ENCODE data around the gene ATF7IP2. TPM values are rescaled to one million over a fixed set of nuclear protein-coding genes. Genes with fewer than 3 reads are reported as not detected.

Gene ATF7IP2
- total and polyA plus RNA-seq, 9 donors: 3.1 to 10.9 (median 5.3) TPM

DNA sequence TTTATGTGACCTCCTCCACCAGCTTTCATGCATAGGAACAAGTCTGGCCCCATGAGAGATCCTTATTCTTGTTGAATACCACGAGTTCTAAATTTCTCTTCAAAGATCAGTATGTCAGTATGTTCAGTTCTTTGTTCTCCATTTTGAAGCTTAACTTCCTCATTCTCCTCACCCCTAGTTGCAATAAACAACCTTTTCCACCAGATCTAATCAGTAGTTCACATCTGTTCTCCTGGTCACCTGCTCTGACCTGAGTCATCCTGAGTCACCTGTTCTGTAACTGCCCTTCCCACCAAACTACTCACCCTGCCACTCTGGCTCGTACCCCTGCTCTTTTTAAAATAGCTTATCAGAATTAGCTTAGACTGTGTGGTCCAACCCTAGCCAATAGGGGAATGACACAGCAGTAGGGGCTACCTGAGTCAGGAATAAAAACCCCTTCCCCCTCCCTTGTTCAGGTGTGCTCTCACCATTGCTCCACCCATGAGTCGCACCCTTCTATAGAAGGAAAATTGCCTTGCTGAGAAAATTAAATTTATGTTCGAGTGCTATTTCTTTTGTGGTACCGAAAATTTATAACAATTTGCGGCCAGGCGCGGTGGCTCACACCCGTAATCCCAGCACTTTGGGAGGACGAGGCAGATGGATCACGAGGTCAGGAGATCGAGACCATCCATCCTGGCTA lies 100.0 kb downstream of the ATF7IP2 start:
- Histone ChIP-seq H3K36me3 (ENCODE audit: control insufficient read depth, insufficient read depth, low read length) (peaks cover 10% of the 10 kb centered on the region), H3K27me3 (ENCODE audit: control insufficient read depth, insufficient read depth, low read length) (no peaks in the 10 kb centered on the region), H3K4me3 (ENCODE audit: low read length) (no peak overlapping the region), H3K4me1 (ENCODE audit: control insufficient read depth, insufficient read depth, low read length) (no peaks in the 10 kb centered on the region), H3K9me3 (replicated peaks; ENCODE audit: control insufficient read depth, low read depth, low read length) (no peaks in the 10 kb centered on the region), H3K27ac (ENCODE audit: low read length) (no peak overlapping the region)
- WGBS (ENCODE audit: insufficient coverage): 88% methylated on average over 4 of the region's 12 CpGs
- no peak for DNase-seq

DNA sequence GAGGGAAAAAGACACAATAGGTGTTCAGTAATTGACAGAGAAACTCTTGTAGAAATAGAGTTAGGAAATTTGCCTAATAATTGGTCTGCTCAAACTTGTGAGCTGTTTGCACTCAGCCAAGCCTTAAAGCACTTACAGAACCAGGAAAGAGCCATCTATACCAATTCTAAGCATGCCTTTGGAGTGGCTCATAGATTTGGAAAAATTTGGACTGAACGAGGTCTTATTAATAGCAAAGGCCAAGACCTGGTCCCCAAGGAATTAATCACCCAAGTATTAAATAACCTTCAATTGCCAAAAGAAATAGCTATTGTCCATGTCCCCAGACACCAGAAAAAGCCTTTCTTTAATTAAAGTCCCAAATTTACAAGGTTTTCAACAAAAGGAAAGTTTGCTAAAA lies 104.3 kb downstream of the ATF7IP2 start:
- H3K4me3 ChIP-seq (ENCODE audit: low read length): no peak overlapping the region
- H3K27me3 ChIP-seq (ENCODE audit: control insufficient read depth, insufficient read depth, low read length): no peaks in the 10 kb centered on the region
- peaks cover 3% of the 10 kb centered on the region for H3K9me3 ChIP-seq (replicated peaks; ENCODE audit: control insufficient read depth, low read depth, low read length)
- no peaks in the 10 kb centered on the region for H3K4me1 ChIP-seq (ENCODE audit: control insufficient read depth, insufficient read depth, low read length)
- WGBS (ENCODE audit: insufficient coverage): no CpG with 5 or more reads among the region's 1 CpG
- H3K36me3 ChIP-seq (ENCODE audit: control insufficient read depth, insufficient read depth, low read length): peaks cover 4% of the 10 kb centered on the region
- DNase-seq: no peak
- no peak overlapping the region for H3K27ac ChIP-seq (ENCODE audit: low read length)

DNA sequence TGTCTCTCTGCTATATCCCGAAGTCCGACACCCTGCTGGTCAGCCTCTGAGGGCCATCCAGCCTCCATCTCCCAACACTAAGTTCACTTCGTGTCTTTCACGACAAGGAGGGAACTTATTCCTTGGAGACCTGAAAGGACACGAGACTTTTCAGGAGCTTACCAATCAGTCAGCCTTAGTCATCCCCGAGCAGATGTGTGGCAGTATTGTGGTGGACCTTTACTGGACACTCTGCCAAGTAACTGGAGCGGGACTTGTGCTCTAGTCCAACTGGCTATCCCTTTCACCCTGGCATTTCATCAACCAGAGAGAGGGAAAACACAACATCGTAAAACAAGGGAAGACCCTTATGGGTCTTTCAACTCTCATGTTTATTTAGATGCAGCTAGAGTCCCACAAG lies 107.4 kb downstream of the ATF7IP2 start:
- Histone ChIP-seq H3K4me1 (ENCODE audit: control insufficient read depth, insufficient read depth, low read length) (no peaks in the 10 kb centered on the region), H3K27ac (ENCODE audit: low read length) (no peak overlapping the region), H3K9me3 (replicated peaks; ENCODE audit: control insufficient read depth, low read depth, low read length) (peaks cover 3% of the 10 kb centered on the region), H3K27me3 (ENCODE audit: control insufficient read depth, insufficient read depth, low read length) (no peaks in the 10 kb centered on the region), H3K36me3 (ENCODE audit: control insufficient read depth, insufficient read depth, low read length) (peaks cover 5% of the 10 kb centered on the region), H3K4me3 (ENCODE audit: low read length) (no peak overlapping the region)
- DNase-seq: no peak
- 94% methylated on average over 5 of the region's 8 CpGs for WGBS (ENCODE audit: insufficient coverage)

DNA sequence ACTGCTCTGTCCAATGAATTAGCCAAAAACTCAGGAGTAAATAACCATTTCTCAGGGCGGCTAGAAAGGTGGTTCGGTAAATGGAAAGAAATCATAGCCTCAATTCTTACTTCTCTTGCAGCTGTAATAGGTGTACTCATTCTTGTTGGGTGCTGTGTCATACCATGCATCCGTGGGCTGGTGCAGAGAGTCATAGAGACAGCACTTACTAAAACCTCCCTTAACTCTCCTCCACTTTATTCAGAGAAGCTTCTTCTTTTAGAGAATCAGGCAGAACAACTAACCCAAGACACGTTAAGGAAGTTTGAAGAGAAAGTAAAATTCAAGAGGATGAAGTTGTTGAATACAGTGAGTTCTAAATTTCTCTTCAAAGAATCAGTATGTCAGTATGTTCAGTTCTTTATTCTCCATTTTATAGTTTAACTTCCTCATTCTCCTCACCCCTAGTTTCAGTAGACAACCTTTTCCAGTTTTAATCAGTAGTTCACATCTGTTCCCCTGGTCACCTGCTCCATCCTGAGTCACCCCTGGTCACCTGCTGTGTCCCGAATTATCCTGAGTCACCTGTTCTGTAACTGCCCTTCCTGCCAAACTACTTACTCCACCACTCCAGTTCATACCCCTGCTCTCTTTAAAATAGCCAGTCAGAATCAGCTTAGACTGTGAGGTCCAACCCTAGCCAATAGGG lies 108.6 kb downstream of the ATF7IP2 start:
- H3K27ac ChIP-seq (ENCODE audit: low read length): no peak overlapping the region
- peaks cover 3% of the 10 kb centered on the region for H3K9me3 ChIP-seq (replicated peaks; ENCODE audit: control insufficient read depth, low read depth, low read length)
- no peaks in the 10 kb centered on the region for H3K27me3 ChIP-seq (ENCODE audit: control insufficient read depth, insufficient read depth, low read length)
- 100% methylated on average over 1 of the region's 5 CpGs for WGBS (ENCODE audit: insufficient coverage)
- no peak overlapping the region for H3K4me3 ChIP-seq (ENCODE audit: low read length)
- DNase-seq: no peak
- H3K36me3 ChIP-seq (ENCODE audit: control insufficient read depth, insufficient read depth, low read length): peaks cover 5% of the 10 kb centered on the region
- no peaks in the 10 kb centered on the region for H3K4me1 ChIP-seq (ENCODE audit: control insufficient read depth, insufficient read depth, low read length)

DNA sequence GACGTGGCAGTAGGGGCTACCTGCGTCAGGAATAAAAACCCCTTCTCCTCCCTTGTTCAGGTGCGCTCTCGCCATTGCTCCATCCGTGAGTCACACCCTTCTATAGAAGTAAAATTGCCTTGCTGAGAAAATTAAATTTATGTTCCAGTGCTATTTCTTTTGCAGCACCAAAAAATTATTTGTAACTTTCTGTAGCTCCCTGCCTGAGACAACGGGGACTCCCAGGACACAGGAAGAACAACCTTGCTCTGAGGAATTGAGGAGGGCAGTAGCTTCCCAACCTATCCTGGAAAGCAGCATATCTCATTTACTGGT lies 109.1 kb downstream of the ATF7IP2 start:
- DNase-seq: no peak
- Histone ChIP-seq H3K27me3 (ENCODE audit: control insufficient read depth, insufficient read depth, low read length) (no peaks in the 10 kb centered on the region), H3K9me3 (replicated peaks; ENCODE audit: control insufficient read depth, low read depth, low read length) (peaks cover 3% of the 10 kb centered on the region), H3K4me3 (ENCODE audit: low read length) (no peak overlapping the region), H3K27ac (ENCODE audit: low read length) (no peak overlapping the region), H3K4me1 (ENCODE audit: control insufficient read depth, insufficient read depth, low read length) (no peaks in the 10 kb centered on the region), H3K36me3 (ENCODE audit: control insufficient read depth, insufficient read depth, low read length) (peaks cover 5% of the 10 kb centered on the region)
- WGBS (ENCODE audit: insufficient coverage): no CpG with 5 or more reads among the region's 6 CpGs

DNA sequence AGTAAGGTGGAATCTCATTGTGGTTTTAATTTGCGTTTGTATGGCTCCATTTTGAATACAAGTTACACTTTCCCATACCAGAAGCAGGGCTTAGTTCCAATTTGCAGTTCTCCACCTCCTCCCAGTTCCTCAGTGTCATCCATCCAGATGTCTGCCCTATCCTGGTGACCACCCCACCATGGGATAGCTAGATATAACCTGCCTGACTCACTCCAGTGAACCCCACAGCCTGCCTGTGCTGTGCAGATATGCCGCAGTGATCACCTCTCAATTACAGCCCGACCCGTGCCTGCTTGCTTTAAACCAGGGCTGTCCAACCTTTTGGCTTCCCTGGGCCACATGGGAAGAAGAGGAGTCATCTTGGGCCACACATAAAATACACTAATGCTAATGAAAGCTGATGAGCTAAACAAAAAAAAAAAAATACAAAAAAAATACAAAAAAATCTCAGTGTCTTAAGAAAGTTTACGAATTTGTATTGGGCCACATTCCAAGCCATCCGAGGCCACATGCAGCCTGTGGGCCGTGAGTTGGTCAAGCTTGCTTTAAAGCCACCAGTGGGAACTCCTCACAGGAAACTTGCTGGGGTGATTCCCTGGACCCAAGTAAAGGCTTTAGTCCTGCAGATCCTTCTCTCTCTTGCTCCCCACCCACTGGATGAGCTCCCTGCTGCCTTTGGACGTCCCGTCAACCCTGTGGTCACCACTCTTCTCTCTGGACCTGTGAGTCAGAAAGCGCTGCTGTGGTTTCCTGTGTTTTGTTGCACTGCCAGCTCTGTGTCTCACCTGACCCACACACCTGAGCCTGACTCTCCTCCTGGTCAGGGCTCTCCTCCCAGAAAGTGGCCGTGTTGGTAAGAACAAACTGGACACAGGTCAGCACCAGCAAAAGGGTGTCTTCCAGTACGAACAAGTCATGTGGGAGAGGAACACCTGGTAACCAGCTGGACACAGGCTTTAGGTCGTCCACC lies 111.6 kb downstream of the ATF7IP2 start:
- H3K9me3 ChIP-seq (replicated peaks; ENCODE audit: control insufficient read depth, low read depth, low read length): peaks cover 3% of the 10 kb centered on the region
- no peaks in the 10 kb centered on the region for H3K27me3 ChIP-seq (ENCODE audit: control insufficient read depth, insufficient read depth, low read length)
- no peaks in the 10 kb centered on the region for H3K4me1 ChIP-seq (ENCODE audit: control insufficient read depth, insufficient read depth, low read length)
- H3K36me3 ChIP-seq (ENCODE audit: control insufficient read depth, insufficient read depth, low read length): peaks cover 5% of the 10 kb centered on the region
- 84% methylated on average over 12 of the region's 13 CpGs for WGBS (ENCODE audit: insufficient coverage)
- no peak overlapping the region for H3K27ac ChIP-seq (ENCODE audit: low read length)
- DNase-seq: no peak
- no peak overlapping the region for H3K4me3 ChIP-seq (ENCODE audit: low read length)

GRCh38 chr16:10500582-10500981 lies 114.7 kb downstream of the ATF7IP2 start:
- 100% methylated on average over 1 of the region's 3 CpGs for WGBS (ENCODE audit: insufficient coverage)
- H3K27ac ChIP-seq (ENCODE audit: low read length): no peak overlapping the region
- H3K4me3 ChIP-seq (ENCODE audit: low read length): no peak overlapping the region
- H3K4me1 ChIP-seq (ENCODE audit: control insufficient read depth, insufficient read depth, low read length): no peaks in the 10 kb centered on the region
- DNase-seq: no peak
- peaks cover 5% of the 10 kb centered on the region for H3K36me3 ChIP-seq (ENCODE audit: control insufficient read depth, insufficient read depth, low read length)
- H3K27me3 ChIP-seq (ENCODE audit: control insufficient read depth, insufficient read depth, low read length): no peaks in the 10 kb centered on the region
- H3K9me3 ChIP-seq (replicated peaks; ENCODE audit: control insufficient read depth, low read depth, low read length): no peaks in the 10 kb centered on the region

DNA sequence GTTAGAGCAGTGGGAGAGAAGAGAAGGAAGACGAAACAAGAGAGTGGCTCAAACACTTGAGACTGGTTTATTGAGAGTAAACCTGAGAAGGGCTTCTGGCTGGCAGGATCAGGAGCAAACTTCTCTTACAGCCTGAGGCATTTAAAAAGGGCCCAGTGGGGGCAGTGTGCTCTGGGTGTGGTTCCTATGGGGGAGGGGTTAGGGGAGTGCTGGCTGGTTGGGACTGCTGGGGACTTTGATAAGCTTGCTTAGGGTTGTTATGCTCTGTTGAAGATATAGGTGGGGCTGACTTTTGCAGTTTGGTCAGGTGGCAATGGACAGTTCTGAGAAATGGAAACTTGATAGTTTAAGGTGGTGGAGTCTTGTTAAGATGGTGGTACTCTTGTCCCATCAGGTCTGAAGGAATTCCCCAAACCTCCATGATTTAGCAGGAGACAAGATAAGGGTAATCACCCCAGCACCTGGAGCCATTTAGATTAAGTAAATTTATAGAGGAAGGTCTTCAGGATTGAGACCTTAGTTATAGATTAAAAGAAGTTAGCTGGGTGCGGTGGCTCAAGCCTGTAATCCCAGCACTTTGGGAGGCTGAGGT lies 115.3 kb downstream of the ATF7IP2 start:
- 85% methylated on average over 2 of the region's 2 CpGs for WGBS (ENCODE audit: insufficient coverage)
- H3K36me3 ChIP-seq (ENCODE audit: control insufficient read depth, insufficient read depth, low read length): peaks cover 5% of the 10 kb centered on the region
- H3K27ac ChIP-seq (ENCODE audit: low read length): no peak overlapping the region
- no peaks in the 10 kb centered on the region for H3K9me3 ChIP-seq (replicated peaks; ENCODE audit: control insufficient read depth, low read depth, low read length)
- DNase-seq: no peak
- no peak overlapping the region for H3K4me3 ChIP-seq (ENCODE audit: low read length)
- no peaks in the 10 kb centered on the region for H3K27me3 ChIP-seq (ENCODE audit: control insufficient read depth, insufficient read depth, low read length)
- no peaks in the 10 kb centered on the region for H3K4me1 ChIP-seq (ENCODE audit: control insufficient read depth, insufficient read depth, low read length)

DNA sequence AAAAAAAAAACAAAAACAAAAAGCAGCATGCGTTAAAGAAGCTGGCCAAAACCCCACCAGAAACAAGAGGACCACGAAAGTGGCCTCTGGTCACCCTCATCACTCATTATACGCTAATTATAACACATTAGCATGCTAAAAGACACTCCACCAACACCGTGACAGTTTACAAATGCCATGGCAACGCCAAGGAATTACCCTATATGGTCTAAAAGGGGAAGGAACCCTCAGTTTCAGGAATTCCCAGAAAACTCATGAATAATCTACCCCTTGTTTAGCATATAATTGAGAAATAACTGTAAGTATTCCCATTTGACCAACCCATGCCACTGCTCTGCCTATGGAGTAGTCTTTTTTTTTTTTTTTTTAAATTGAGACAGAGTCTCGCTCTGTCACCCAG lies 116.9 kb downstream of the ATF7IP2 start:
- H3K36me3 ChIP-seq (ENCODE audit: control insufficient read depth, insufficient read depth, low read length): peaks cover 3% of the 10 kb centered on the region
- no peak for DNase-seq
- no CpG with 5 or more reads among the region's 6 CpGs for WGBS (ENCODE audit: insufficient coverage)
- H3K27me3 ChIP-seq (ENCODE audit: control insufficient read depth, insufficient read depth, low read length): no peaks in the 10 kb centered on the region
- no peaks in the 10 kb centered on the region for H3K4me1 ChIP-seq (ENCODE audit: control insufficient read depth, insufficient read depth, low read length)
- no peaks in the 10 kb centered on the region for H3K9me3 ChIP-seq (replicated peaks; ENCODE audit: control insufficient read depth, low read depth, low read length)
- H3K27ac ChIP-seq (ENCODE audit: low read length): no peak overlapping the region
- H3K4me3 ChIP-seq (ENCODE audit: low read length): no peak overlapping the region

DNA sequence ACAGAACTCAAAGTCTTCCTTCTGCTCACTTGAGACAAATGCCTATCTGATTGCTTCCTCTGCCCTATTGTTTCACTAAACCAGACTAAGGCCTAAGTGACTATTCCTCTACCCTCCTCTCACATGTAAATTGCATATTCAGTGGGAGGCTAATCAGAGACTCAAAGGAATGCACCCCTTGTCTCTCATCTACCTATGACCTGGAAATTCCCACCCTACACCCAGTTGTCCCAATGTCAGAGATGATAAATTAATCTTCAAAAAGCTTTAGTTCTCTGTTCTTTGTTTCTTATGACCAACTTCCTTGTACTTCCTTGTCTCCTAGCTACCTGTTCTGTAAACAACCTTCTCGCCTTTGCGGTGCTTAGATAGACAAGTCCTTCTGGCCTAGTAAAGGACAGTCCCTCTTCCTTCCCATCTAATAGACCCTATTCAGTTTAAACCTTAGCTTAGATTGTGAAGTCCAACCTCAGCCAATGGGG lies 118.6 kb downstream of the ATF7IP2 start:
- no peaks in the 10 kb centered on the region for H3K4me1 ChIP-seq (ENCODE audit: control insufficient read depth, insufficient read depth, low read length)
- H3K27me3 ChIP-seq (ENCODE audit: control insufficient read depth, insufficient read depth, low read length): no peaks in the 10 kb centered on the region
- H3K9me3 ChIP-seq (replicated peaks; ENCODE audit: control insufficient read depth, low read depth, low read length): no peaks in the 10 kb centered on the region
- no peak overlapping the region for H3K4me3 ChIP-seq (ENCODE audit: low read length)
- 90% methylated on average over 2 of the region's 2 CpGs for WGBS (ENCODE audit: insufficient coverage)
- H3K36me3 ChIP-seq (ENCODE audit: control insufficient read depth, insufficient read depth, low read length): no peaks in the 10 kb centered on the region
- DNase-seq: no peak
- H3K27ac ChIP-seq (ENCODE audit: low read length): no peak overlapping the region
